SIG-M5 treated with dmso at 0.1 percent for 504 hours (cell line): ENCODE results near the gene POLR1D.
"Not testable (repeated sequence)": the region's sequence is repeated elsewhere in the genome, so short reads cannot be mapped to it uniquely, and the experiment has no call there.

Experiments
- DNase-seq: peaks from one replicate; lab custom pipeline; 2025; ENCODE audit not compliant: unreplicated experiment; lab: John Stamatoyannopoulos, UW

POLR1D gene

DNA sequence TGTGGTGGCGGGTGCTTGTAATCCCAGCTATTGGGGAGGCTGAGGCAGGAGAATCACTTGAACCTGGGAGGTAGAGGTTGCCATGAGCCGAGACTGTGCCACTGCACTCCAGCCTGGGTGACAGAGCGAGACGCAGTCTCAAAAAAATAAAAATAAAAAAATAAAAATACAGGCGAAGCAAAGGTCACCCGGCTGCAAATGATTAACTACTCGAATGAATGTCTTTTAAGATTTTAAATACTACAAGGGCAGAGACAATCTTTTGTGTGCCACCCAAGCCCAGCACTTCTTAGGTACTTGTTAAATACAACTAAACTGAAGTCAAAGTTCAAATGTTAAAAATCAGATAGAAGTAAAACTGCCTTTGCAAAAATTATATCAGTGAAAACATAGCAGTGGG is 8.1 kb upstream of the POLR1D start:
- DNase-seq = no peak

GRCh38 chr13:27617881-27618321 is 3.8 kb upstream of the POLR1D start:
- no peak for DNase-seq

GRCh38 chr13:27619093-27619727 is 2.5 kb upstream of the POLR1D start:
- no peak for DNase-seq

DNA sequence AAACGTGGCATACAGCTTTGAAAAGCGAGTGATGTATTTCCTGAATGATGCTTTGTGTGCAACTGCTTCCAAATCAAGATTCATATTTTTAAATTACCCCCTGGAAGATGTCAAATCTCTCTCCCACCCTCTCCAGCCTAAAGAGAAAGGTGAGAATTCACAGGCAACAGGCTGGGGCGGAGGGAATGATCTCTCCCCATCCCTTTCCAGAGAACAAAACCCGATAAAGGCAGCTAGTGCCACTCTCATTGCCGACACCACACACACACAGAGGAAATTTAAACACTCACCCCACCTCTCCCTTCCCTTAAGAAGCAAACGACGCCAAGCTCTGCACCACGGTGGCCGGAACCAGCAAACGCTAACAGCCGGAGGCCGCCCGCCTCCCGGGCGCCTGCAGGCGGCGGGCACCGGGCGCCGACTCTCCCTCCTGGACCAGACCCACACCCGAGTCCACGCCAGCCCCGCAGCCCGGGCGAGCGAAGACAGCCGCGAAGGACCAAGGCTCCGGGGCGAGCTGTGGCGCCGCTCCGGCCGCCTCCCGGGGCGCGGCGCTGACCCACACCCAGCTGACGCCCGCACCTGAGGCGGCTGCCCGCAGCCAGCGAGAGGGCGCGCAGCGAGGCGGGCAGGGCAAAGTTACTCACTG is 1.8 kb upstream of the POLR1D start:
- DNase-seq = peak; percentile 51

GRCh38 chr13:27620377-27621115 is 1.1 kb upstream of the POLR1D start, which contains the start of gene LNX2:
TSS of gene LNX2 (minus strand) at chr13:27620529. CDS start at chr13:27581703, 38,826 bp downstream.
- peak; percentile 96 for DNase-seq

DNA sequence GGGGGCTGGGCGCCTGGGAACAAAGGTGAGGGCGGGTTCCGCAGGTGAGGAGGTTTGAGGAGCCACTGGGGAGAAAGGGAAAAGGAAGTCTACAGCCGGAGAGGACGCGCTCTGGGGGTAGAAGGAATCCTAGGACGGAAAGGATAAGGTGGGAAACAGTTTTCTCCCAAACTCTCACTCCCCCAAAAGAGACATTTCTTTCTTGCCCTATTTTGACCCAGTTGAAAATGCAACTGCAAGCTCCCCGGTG is 651 bp upstream of the POLR1D start:
- peak; percentile 57 for DNase-seq

DNA sequence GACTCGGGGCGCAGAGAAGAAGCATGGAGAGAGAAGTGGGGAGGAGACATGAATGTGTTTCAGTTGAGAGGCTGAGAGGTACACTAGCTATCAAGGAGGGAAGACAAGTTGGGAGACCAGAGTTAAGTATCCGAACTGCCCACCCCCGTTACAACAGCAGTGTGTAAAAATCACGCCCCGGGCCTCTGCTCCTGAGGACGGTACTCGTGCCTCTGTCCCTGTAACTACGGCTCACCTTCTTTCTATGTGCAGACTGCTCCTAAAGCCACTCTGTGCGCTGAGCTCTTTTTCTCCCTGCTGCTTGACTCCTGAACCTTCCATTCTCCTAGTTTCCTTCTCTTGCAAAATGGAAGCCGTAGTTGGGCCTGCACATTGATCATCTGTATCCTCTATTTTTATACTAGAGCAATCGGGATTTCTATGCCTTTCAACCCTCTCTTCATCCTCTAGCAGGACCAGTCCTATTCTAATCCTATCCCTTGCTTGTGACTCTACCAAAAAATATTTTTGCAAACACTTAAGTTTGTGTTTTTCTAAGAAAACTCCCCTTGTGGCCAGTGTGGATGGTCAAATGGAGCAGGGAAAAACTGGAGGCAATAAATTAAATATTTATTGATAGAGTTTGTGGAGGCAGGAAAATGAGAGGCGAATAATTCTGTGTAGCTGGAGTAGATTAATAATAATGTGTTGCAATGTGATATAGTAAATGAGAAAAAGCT is 569 bp downstream of the POLR1D start:
- DNase-seq = no peak

GRCh38 chr13:27622881-27623280 is 1.2 kb downstream of the POLR1D start:
- DNase-seq = no peak

DNA sequence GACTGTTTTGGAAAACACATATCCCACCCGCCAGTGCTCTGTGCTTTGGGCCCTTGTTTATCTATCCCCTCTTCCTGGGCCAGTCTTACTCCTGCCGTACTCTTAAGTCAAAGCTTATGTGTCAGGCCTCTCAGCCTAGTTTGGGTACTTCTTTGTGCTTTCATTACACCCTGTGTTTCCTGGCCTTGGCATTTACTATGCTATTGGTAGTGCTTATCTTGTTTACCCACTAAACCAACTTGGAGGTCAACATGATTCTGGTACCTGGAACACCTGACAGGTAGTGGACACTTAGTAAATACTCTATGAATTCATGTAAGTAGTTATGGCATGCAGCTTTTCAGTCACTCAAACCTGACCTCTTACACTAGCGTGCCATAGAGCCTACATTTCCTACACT is 2.4 kb downstream of the POLR1D start:
- no peak for DNase-seq

- DNase-seq = no peak
Observed at GRCh38 chr13:27625839-27626238, 4.1 kb downstream of the POLR1D start.

DNA sequence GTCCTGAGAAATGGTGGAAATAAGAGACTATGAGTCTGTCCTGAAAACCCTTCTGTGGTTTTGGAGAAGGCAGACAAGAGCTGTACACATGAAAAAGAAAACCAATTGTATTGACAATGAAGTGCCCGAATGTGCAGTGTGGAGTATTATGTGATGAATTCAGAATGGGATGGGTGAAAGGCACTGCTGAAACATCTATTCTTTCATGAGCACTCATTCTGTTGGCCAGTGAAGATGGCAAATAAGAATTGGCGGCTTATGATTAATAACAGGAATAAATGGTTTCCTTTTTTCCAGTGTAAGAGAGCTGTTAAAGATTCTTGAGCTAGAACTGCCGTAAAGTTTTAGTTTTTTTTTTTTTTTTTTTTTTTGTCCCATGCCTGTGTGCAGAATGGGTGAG is 5.7 kb downstream of the POLR1D start:
- DNase-seq = no peak

- DNase-seq = no peak
Observed at GRCh38 chr13:27628081-27628480, 6.4 kb downstream of the POLR1D start.

GRCh38 chr13:27628766-27629165 is 7.1 kb downstream of the POLR1D start:
- DNase-seq = not testable (repeated sequence)

DNA sequence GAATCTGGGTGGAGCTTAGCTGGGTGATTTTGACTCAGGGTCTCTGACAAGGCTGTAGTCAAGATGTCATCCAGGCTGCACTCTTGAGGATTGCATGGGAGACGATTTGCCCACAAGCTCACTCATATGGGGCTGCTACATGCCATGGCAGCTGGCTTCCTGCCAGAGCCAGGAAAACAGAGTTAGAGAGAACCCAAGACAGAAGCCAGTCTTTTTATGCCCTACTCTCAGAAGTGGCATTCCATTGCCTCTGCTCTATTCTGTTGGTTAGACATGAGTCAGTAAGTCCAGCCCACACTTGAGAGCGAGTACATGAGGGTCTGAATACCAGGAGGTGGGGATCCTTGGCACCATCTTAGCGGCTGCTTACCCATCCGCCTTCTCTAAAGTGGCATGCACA is 9.5 kb downstream of the POLR1D start:
- DNase-seq = no peak

DNA sequence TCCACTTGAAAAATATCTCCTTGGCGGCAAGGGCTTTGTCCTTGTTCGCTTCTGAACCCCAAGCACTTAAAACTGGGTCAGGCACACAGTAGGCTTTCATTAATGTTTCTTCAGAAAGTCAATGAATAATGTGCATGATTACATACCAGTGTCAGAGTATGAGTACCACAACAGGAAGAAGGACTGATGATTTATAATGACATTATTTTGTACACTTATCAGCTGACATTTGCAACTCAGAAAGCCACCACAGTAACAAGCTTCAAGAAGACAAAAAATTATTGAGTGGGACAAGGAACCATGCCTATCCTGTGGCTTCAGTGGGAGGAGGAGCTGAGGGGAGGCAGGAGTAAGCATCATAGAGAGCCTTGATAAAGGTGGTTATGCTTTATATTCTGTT is 10.0 kb downstream of the POLR1D start:
- no peak for DNase-seq

- DNase-seq = no peak
Observed at GRCh38 chr13:27632214-27632613, 10.5 kb downstream of the POLR1D start.

DNA sequence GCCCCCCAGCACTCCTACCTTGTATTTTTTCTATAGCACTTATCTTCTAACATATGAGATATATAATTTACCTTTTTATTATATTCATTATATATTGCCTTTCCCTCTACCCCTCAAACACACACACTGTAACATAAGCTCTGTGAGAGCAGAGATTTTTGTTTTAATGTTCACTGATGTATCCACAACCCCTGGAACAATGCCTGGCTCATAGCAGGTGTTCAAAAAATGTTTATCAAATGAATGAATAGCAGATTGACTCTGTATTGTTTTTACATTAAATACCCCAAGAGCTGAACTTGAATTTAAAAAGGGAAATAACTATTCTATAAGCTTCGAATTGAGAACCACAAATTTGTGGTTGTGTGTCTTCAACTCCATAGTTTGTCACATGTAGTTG is 11.0 kb downstream of the POLR1D start:
- DNase-seq = no peak

DNA sequence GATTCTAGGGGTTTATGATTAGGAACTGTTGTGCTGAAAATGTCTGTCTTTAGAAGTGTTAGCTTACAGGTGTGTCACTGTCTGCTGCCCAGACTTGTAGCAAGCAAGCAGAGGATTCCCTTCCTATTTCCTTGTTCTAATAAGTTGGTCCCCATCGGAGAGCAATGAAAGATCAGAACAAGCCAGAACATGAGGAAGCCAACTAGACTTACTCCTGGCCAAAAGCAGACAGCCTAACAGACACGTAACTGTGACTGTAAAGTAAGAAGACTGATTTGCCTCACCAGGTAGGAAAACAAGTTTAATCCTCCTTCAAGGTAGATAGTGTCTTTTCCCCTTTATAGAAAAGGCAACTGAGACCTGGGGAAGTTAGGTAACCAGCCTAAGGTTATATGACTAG is 12.5 kb downstream of the POLR1D start:
- no peak for DNase-seq

DNA sequence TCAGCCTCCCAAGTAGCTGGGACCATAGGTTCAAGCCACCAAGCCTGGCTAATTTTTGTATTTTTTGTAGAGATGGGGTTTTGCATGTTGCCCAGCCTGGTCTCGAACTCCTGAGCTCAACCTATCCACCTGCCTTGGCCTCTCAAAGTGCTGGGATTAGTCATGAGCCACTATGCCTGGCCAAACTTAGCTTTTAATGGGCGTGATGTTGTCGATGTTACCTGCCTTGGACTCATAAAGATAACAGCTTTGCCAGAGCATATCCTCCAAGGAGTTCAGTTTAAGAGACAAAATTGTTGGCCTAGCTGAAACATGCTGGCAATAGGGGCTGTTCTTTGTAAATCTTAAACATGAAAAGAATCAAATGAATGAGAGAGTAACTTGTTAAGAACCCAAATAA is 13.1 kb downstream of the POLR1D start:
- no peak for DNase-seq

GRCh38 chr13:27635266-27635665 is 13.6 kb downstream of the POLR1D start:
- peak; percentile 76 for DNase-seq

DNA sequence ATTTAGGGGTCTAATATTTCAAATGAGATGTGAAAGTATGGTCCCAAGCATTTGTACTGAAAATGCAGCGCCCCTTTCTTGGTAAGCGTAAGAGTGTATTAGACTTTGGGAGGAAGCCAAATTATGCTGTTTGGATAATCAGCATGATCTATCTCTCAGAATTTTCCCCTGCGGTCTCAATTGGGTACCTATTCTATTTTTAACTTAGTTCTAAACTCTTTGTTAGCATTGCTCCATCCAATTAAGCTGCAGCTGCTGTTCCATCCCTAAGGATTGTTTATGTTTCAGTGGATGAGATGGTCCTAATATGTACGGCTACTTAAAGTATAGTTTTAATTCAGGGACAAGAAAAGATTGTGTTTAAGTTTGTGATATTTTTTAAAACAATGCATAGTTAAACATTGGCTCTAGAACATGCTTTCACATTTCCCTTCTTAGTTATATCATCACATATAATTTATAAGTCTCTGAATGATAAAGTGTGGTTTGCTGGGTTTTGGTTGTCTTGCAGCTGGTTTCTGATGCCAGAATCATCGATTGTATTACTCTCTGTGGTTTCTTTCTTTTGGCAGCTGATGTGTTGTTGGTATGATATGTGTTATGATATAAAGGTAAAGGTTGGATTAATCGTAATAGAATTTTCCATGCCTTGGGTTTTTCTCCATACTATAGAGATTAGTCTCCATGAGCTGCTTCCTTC is 15.0 kb downstream of the POLR1D start:
- no peak for DNase-seq
